B cell (primary cell): Measurements from ENCODE around the gene PAK6. TPM values are rescaled to one million over a fixed set of nuclear protein-coding genes. Genes with fewer than 3 reads are reported as not detected.

Experiments used
- ATAC-seq: fragments of 200-7000 bp; cut with Tn5 transposase; one replicate; pipeline ENCODE4 v1.10.0; 2021; ENCODE audit warnings: low read depth, mild to moderate bottlenecking, moderate number of reproducible peaks, moderate library complexity
- CTCF ChIA-PET: fragments of 350-600 bp; sonication (Branson Sonifier 250); formaldehyde crosslinking; loops from one replicate; lab custom pipeline; 2021; ENCODE audit warnings: antibody characterized with exemption, inconsistent platforms; lab: Charles Lee
- POLR2A ChIA-PET: fragments of 350-600 bp; sonication (Branson Sonifier 250); formaldehyde crosslinking; loops from one replicate; lab custom pipeline; 2021; ENCODE audit warnings: antibody characterized with exemption; lab: Charles Lee
- DNase-seq: peaks from one replicate; pipeline ENCODE4 v3.0.0; 2013
- H2AFZ ChIP-seq: 2 replicates; pipeline ENCODE4 v1.6.1; 2012; ENCODE audit warnings: mild to moderate bottlenecking, low read depth, low read length; ENCODE audit not compliant: insufficient read depth, poor library complexity, severe bottlenecking
- H3K27ac ChIP-seq, 2 donors: 1 replicate in 1 of 2; 2 replicates in 1 of 2; pipeline ENCODE4 v1.5.1; 2012 to 2013; ENCODE audit warnings: low read length in 2 of 2, mild to moderate bottlenecking in 2 of 2, moderate library complexity in 1 of 2
- H3K27me3 ChIP-seq, 4 experiments: fragments of 200-600 bp in 1 of 4; sonication (generic) in 1 of 4; replicated peaks in 1 of 4; 1 replicate in 2 of 4; 2 replicates in 2 of 4; pipeline versions ENCODE4 v1.6.1 to v1.7.0; 2013 to 2016; ENCODE audit warnings: low read length in 3 of 4, mild to moderate bottlenecking in 2 of 4, mixed read lengths in 1 of 4, moderate library complexity in 1 of 4; ENCODE audit not compliant: insufficient read depth in 4 of 4, control insufficient read depth in 3 of 4; ENCODE audit errors: control extremely low read depth in 1 of 4
- H3K36me3 ChIP-seq, 2 experiments: replicated peaks in 1 of 2; 1 replicate in 1 of 2; 2 replicates in 1 of 2; pipeline versions ENCODE4 v1.6.1 to v1.7.1; 2013; ENCODE audit warnings: low read length in 1 of 2; ENCODE audit not compliant: insufficient read depth in 2 of 2, control insufficient read depth in 1 of 2; ENCODE audit errors: control extremely low read depth in 1 of 2, extremely low read depth in 1 of 2
- H3K4me1 ChIP-seq, 2 donors: fragments of 200-600 bp in 1 of 2; sonication (generic) in 1 of 2; 1 replicate in 1 of 2; 2 replicates in 1 of 2; pipeline versions ENCODE4 v1.5.1 to v1.6.1; 2013 to 2017; ENCODE audit warnings: low read length in 2 of 2; ENCODE audit not compliant: control insufficient read depth in 2 of 2, insufficient read depth in 2 of 2
- H3K4me2 ChIP-seq: replicated peaks from 2 replicates; pipeline ENCODE3; 2012; ENCODE audit warnings: mild to moderate bottlenecking, low read depth, low read length; ENCODE audit not compliant: poor library complexity, severe bottlenecking
- H3K4me3 ChIP-seq, 5 experiments: fragments of 200-600 bp in 1 of 5; sonication (generic) in 1 of 5; 1 replicate in 3 of 5; 2 replicates in 2 of 5; pipeline versions ENCODE4 v1.5.1 to v1.7.0; 2011 to 2016; ENCODE audit warnings: low read length in 4 of 5, mild to moderate bottlenecking in 4 of 5, low read depth in 2 of 5, control low read depth in 1 of 5, moderate library complexity in 1 of 5; ENCODE audit not compliant: insufficient read depth in 1 of 5; ENCODE audit errors: control extremely low read depth in 1 of 5, extremely low read depth in 1 of 5
- H3K79me2 ChIP-seq: fragments of 200-600 bp; sonication (generic); one replicate; pipeline ENCODE4 v1.6.0; 2016; ENCODE audit warnings: low read length; ENCODE audit not compliant: control insufficient read depth, insufficient read depth
- H3K9ac ChIP-seq: fragments of 200-600 bp; sonication (generic); 2 replicates; pipeline ENCODE4 v1.6.1; 2017; ENCODE audit warnings: mild to moderate bottlenecking, low read length, moderate library complexity
- H3K9me3 ChIP-seq, 3 donors: one replicate each; pipeline versions ENCODE4 v1.6.1 to v1.7.1; 2013; ENCODE audit warnings: low read length in 2 of 3; ENCODE audit not compliant: control insufficient read depth in 2 of 3, insufficient read depth in 1 of 3; ENCODE audit errors: control extremely low read depth in 1 of 3
- H4K20me1 ChIP-seq: 2 replicates; pipeline ENCODE4 v1.6.0; 2012; ENCODE audit warnings: mild to moderate bottlenecking, low read length; ENCODE audit not compliant: insufficient read depth, control insufficient read depth, poor library complexity, severe bottlenecking
- H3K27ac Mint-ChIP-seq: one replicate; pipeline ENCODE4 v1.8.0; 2021; ENCODE audit warnings: mixed read lengths
- H3K27me3 Mint-ChIP-seq: one replicate; pipeline ENCODE4 v1.8.0; 2021; ENCODE audit warnings: mixed read lengths
- H3K4me1 Mint-ChIP-seq: one replicate; pipeline ENCODE4 v1.8.0; 2021; ENCODE audit warnings: mixed read lengths
- H3K4me3 Mint-ChIP-seq: one replicate; pipeline ENCODE4 v1.8.0; 2021; ENCODE audit warnings: mixed read lengths
- H3K9me3 Mint-ChIP-seq: one replicate; pipeline ENCODE4 v1.8.0; 2022; ENCODE audit warnings: mixed read lengths; ENCODE audit not compliant: insufficient read depth
- CTCF ChIP-seq: fragments of 200-600 bp; IDR thresholded peaks from one replicate; pipeline ENCODE4 v1.8.0; 2022; ENCODE audit warnings: antibody characterized with exemption, mild to moderate bottlenecking
- EZH2 ChIP-seq: IDR thresholded peaks from 2 replicates; pipeline ENCODE4 v1.6.1; 2012; ENCODE audit warnings: borderline replicate concordance, low read depth, mild to moderate bottlenecking, moderate library complexity, low read length; ENCODE audit not compliant: insufficient read depth, poor library complexity, severe bottlenecking
- WGBS: methylation state at CpG from one replicate; pipeline ENCODE4 v1.1.5; 2013; ENCODE audit warnings: missing lambda C conversion rate; ENCODE audit not compliant: insufficient coverage; 5-methylcytosine and 5-hydroxymethylcytosine counted together
- intact Hi-C: fragments of 100-400 bp; cut with micrococcal nuclease; formaldehyde crosslinking; loops from one replicate; pipeline ENCODE4 v1.10.0; 2022
- polyA plus RNA-seq: library from polyadenylated mRNA; depleted of rRNA; stranded (reverse); fragments of >200 nt; gene quantifications from 2 replicates; pipeline ENCODE4 v1.2.3, GENCODE V29; 2012
- total RNA-seq, 2 donors: library from RNA; stranded (reverse); fragments of 120-200 nt in 1 of 2; gene quantifications; 1 replicate in 1 of 2; 2 replicates in 1 of 2; pipeline versions ENCODE4 v1.2.3 to v1.2.4, GENCODE V29; 2013 to 2022

The PAK6 gene
- total and polyA plus RNA-seq, 2 donors (not counting 1 experiment from before 2014, with no cell fraction given), result 0.45 to 1.2 TPM

- Histone ChIP-seq H3K27me3 (no peaks in the 10 kb centered on the region), H3K4me3 (no peak overlapping the region), H3K79me2 (no peaks in the 10 kb centered on the region), H3K4me1 (peaks cover 0 to 3% of the 10 kb centered on the region in 2 donors), H3K36me3 (no peaks in the 10 kb centered on the region), H3K9ac (no peak overlapping the region), H3K27ac (no peak overlapping the region), H3K9me3 (no peaks in the 10 kb centered on the region), H2AFZ (no peak overlapping the region), H3K4me2 (no peak overlapping the region), H4K20me1 (no peaks in the 10 kb centered on the region)
- Mint-ChIP-seq H3K27ac (no peak overlapping the region), H3K4me1 (peaks cover 4% of the 10 kb centered on the region), H3K4me3 (no peak overlapping the region), H3K9me3 (no peaks in the 10 kb centered on the region), H3K27me3 (peaks cover 3% of the 10 kb centered on the region)
- POLR2A ChIA-PET, result no interaction called here
- 95% methylated on average over 9 of the region's 11 CpGs for WGBS
- DNase-seq, result no peak
- no peak for TF ChIP-seq CTCF
- no peak for TF ChIP-seq EZH2
- intact Hi-C loops, result no loop called here
- CTCF ChIA-PET, result interaction anchor here (3.3 to 12.3 kb wide), 3 partner anchors 9 to 233 kb away, joined by 18 to 350 read pairs (median 316); partner anchors contain the start of gene SRP14
- no peak for ATAC-seq
Observed at GRCh38 chr15:40270246-40270995, 31.6 kb downstream of the PAK6 start.
